ENCODE measurements around the gene PMM2. TPM values are rescaled to one million over a fixed set of nuclear protein-coding genes. Genes with fewer than 3 reads are reported as not detected.
A peak's percentile ranks its signal among the peaks of the same experiment; 100 is the strongest.

Gene PMM2
- total and polyA plus RNA-seq, 12 donors, result 7.4 to 81.1 (median 26.3) TPM

DNA sequence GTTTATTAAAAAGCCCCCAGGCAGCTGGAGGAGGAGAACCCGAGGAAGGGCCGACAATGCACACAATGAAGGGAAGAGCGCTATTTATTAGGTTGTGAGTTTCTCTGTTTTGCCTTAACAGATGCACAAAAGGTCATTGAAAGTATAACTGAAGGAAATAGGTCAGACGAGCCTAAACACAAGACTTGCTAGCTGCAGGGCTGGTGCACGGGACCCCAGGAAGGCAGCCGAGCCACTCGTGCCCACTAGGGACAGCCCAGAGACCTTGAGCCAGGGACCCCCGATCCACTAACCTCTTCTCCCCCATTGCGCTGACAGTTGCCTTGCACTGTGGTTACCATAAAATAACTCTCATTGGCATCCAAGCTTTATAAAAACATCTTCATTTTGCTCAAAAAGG is 95.8 kb downstream of the PMM2 start:
- H3K4me1 ChIP-seq (replicated peaks in 1 of 2), result peaks cover 0 to 21% of the 10 kb centered on the region in 2 donors
- no peak for DNase-seq
- WGBS, 4 donors, result 66 to 76% (median 71%) methylated on average over 9 of the region's 9 CpGs

DNA sequence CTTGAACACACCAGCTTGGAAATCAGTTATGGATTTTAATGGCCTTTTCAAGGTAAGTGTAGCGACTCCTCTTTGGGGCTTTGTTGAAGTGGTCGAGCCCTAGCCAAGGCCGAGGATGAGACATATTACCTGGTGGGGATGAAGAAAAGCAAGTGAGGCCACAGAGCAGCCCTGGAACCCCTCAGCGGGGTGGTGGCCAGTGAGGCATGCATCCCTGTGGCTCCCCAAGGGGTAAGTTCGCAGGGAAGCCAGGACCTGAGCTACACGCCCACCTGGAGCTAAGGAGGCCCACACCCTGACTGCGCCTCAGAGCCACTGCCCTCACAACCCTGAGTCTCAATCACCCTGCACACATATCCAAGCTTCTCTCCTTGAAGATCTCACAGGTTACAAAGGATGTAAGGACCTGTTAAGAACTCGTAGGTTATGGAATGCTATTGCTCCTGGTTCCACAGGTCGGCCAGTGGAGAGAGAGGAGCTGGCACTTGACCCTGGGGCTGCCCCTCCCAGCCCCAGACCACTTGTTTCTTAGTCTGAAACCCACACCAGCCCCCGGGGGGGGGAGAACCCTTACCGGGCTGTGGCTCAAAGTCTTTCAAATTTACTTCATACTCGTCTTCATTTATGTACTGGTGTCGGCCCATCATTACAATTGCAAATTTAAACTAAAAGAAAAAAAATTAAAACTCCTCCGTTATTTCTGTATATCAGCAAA is 96.5 kb downstream of the PMM2 start:
- Histone ChIP-seq H3K4me1 (replicated peaks in 1 of 2) (peaks cover 0 to 18% of the 10 kb centered on the region in 2 donors), H3K27me3 (no peaks in the 10 kb centered on the region), H3K9me3 (replicated peaks in 1 of 3) (no peaks in the 10 kb centered on the region), H3K36me3 (replicated peaks in 1 of 2) (peaks cover 0 to 77% of the 10 kb centered on the region in 2 donors), H3K27ac (no peak overlapping the region), H3K4me3 (no peak overlapping the region)
- WGBS, 4 donors, result 74 to 92% (median 85%) methylated on average over 11 to 14 of the region's 14 CpGs
- no peak for DNase-seq
- TF ChIP-seq, protein P1, sequence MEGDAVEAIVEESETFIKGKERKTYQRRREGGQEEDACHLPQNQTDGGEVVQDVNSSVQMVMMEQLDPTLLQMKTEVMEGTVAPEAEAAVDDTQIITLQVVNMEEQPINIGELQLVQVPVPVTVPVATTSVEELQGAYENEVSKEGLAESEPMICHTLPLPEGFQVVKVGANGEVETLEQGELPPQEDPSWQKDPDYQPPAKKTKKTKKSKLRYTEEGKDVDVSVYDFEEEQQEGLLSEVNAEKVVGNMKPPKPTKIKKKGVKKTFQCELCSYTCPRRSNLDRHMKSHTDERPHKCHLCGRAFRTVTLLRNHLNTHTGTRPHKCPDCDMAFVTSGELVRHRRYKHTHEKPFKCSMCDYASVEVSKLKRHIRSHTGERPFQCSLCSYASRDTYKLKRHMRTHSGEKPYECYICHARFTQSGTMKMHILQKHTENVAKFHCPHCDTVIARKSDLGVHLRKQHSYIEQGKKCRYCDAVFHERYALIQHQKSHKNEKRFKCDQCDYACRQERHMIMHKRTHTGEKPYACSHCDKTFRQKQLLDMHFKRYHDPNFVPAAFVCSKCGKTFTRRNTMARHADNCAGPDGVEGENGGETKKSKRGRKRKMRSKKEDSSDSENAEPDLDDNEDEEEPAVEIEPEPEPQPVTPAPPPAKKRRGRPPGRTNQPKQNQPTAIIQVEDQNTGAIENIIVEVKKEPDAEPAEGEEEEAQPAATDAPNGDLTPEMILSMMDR (IDR thresholded peaks at IDR 0.05), result no peak
- no peak for TF ChIP-seq POLR2A (IDR thresholded peaks at IDR 0.05)
- intact Hi-C loops (cut with DNase I), result loop anchor here in 1 of 2 donors (10.0 kb wide), 1 partner anchor 111 kb away; no protein-coding TSS in a partner anchor

More for the DNA sequence above, 95.8 kb downstream of the PMM2 start:
- Histone ChIP-seq H3K27ac (peak overlapping the region in 1 of 5 donors; percentile 73), H3K36me3 (replicated peaks in 1 of 2) (peaks cover 0 to 70% of the 10 kb centered on the region in 2 donors), H3K9me3 (replicated peaks in 1 of 3) (no peaks in the 10 kb centered on the region), H3K27me3 (no peaks in the 10 kb centered on the region), H3K4me3 (no peak overlapping the region)
- intact Hi-C loops (cut with DNase I), result loop anchor here in 1 of 2 donors (10.0 kb wide), 1 partner anchor 111 kb away; no protein-coding TSS in a partner anchor
- TF ChIP-seq, protein P1 (IDR thresholded peaks at IDR 0.05), result no peak
- no peak for TF ChIP-seq POLR2A (IDR thresholded peaks at IDR 0.05)

DNA sequence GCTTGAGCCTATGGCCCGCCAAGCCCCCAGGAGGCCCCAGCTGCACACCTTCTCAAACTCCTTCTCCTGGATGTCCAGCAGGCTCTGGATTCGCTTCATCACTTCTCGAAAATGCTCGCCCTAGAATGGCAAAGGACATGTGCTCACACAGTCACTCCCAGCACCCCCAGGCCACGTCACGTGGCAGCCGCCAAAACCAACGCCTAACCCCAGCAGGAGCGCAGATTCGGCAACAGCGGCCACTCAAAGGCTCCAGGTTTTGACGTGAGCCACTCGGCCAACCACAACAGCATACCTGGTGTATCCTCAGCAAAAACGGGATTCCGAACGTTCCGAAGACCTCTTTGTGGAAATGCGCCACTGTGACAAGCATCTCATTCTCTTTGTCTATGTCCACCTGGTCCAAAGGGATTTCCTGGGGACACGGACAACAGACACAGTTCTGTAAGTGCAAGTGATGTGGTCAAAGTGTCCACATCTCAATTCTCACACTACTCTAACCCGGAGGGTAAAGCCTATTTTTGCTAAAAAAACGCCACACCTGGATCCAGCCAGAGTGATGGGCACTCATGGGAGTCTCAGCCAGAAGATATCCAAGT is 97.2 kb downstream of the PMM2 start:
- no peak for TF ChIP-seq POLR2A (IDR thresholded peaks at IDR 0.05)
- H3K36me3 ChIP-seq (replicated peaks in 1 of 2), result peaks cover 0 to 84% of the 10 kb centered on the region in 2 donors
- H3K9me3 ChIP-seq (replicated peaks in 1 of 3), result no peaks in the 10 kb centered on the region
- no peak overlapping the region for H3K27ac ChIP-seq
- no peak overlapping the region for H3K4me3 ChIP-seq
- peaks cover 0 to 18% of the 10 kb centered on the region in 2 donors for H3K4me1 ChIP-seq (replicated peaks in 1 of 2)
- intact Hi-C loops (cut with DNase I), result loop anchor here in 1 of 2 donors (10.0 kb wide), 1 partner anchor 110 kb away; no protein-coding TSS in a partner anchor
- no peaks in the 10 kb centered on the region for H3K27me3 ChIP-seq
- WGBS, 4 donors, result 94 to 98% (median 95%) methylated on average over 20 to 21 of the region's 21 CpGs
- no peak for DNase-seq

DNA sequence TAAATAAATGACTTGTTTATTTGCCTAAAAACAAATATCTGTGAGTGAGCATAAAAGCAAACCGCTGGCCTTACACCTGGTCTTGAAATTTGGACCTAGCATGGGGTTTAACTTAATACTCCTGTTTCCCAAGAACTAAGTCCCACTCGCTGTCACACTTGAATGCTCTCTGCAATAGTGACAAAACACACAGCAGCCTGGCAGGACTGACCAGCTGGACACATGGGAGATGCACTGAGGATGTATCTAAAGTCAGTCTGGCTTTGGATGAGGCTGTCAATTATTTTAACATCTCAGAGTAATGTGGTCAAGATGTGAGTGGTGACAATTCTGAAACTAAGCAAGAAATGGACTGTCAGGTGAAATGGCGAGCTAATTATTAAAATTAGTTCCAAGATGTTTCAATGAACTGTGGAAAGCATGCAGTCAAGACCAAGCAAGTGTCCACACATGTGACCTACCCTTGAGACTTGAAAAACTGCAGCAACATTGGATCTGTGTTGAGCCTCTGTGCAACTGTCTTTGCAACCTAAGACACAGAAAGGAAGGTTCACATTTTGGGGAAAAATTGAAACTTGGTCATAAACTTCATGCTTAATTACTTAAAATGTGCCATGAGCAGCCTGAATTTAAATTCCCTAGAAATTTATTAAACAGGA is 101.2 kb downstream of the PMM2 start:
- Histone ChIP-seq H3K9me3 (replicated peaks in 1 of 3) (no peaks in the 10 kb centered on the region), H3K4me3 (no peak overlapping the region), H3K27ac (no peak overlapping the region), H3K36me3 (replicated peaks in 1 of 2) (peaks cover 0 to 99% of the 10 kb centered on the region in 2 donors), H3K4me1 (replicated peaks in 1 of 2) (no peaks in the 10 kb centered on the region), H3K27me3 (no peaks in the 10 kb centered on the region)
- intact Hi-C loops (cut with DNase I), result loop anchor here in 1 of 2 donors (10.0 kb wide), 1 partner anchor 106 kb away; no protein-coding TSS in a partner anchor
- 87 to 94% (median 91%) methylated on average over 3 of the region's 3 CpGs for WGBS, 4 donors
- no peak for DNase-seq
- no peak for TF ChIP-seq POLR2A (IDR thresholded peaks at IDR 0.05)
- TF ChIP-seq, protein P1 (IDR thresholded peaks at IDR 0.05), result no peak

Other genes with a start within 250 kb of the PMM2 start
- gene TMEM114, start 207.3 kb upstream of the PMM2 start, total RNA-seq, result not detected
- 1 to 10 TPM in 1 of 3 donors, under 1 TPM in 1, not detected in 1; 0.24 to 1.1 TPM for gene TMEM114, start 207.3 kb upstream of the PMM2 start, polyA plus RNA-seq
- 10 to 100 TPM in 8 of 9 donors, 1 to 10 TPM in 1; 8.4 to 38.9 (median 23.6) TPM for gene METTL22, start 176.1 kb upstream of the PMM2 start, total RNA-seq
- 10 to 100 TPM; 19.7 to 67.1 (median 41.6) TPM for gene METTL22, start 176.1 kb upstream of the PMM2 start, polyA plus RNA-seq
- 10 to 100 TPM; 22.5 to 89.2 (median 29.7) TPM for gene ABAT, start 123.2 kb upstream of the PMM2 start, total RNA-seq
- 10 to 100 TPM; 12.1 to 37.4 (median 26.1) TPM for gene ABAT, start 123.2 kb upstream of the PMM2 start, polyA plus RNA-seq
- gene TMEM186, start 200 bp upstream of the PMM2 start, total RNA-seq, result 10 to 100 TPM in 6 of 9 donors, 1 to 10 TPM in 3; 7.9 to 14.6 (median 13.2) TPM
- 10 to 100 TPM in 1 of 3 donors, 1 to 10 TPM in 2; 8.7 to 15.4 (median 9.3) TPM for gene TMEM186, start 200 bp upstream of the PMM2 start, polyA plus RNA-seq
- 100 to 1,000 TPM; 124 to 314 (median 197) TPM for gene CARHSP1, start 71.2 kb downstream of the PMM2 start, total RNA-seq
- gene CARHSP1, start 71.2 kb downstream of the PMM2 start, polyA plus RNA-seq, result 100 to 1,000 TPM in 2 of 3 donors, 10 to 100 TPM in 1; 87.6 to 194 (median 171) TPM
- gene LITAFD, start 84.5 kb downstream of the PMM2 start, total RNA-seq, result not detected
- not detected for gene LITAFD, start 84.5 kb downstream of the PMM2 start, polyA plus RNA-seq
- gene USP7, start 166.1 kb downstream of the PMM2 start, total RNA-seq, result 10 to 100 TPM; 34.1 to 95.0 (median 72.8) TPM
- 100 to 1,000 TPM in 1 of 3 donors, 10 to 100 TPM in 2; 23.7 to 121 (median 28.5) TPM for gene USP7, start 166.1 kb downstream of the PMM2 start, polyA plus RNA-seq

All from adrenal gland (tissue), 12 donors.